ENCODE results near the gene SURF1. TPM values are rescaled to one million over a fixed set of nuclear protein-coding genes. Genes with fewer than 3 reads are reported as not detected.
"Not testable (repeated sequence)": the region's sequence is repeated elsewhere in the genome, so short reads cannot be mapped to it uniquely, and the experiment has no call there.

SURF1 gene
- total RNA-seq, 3 donors from 2014 or later = 24.1 to 37.1 (median 30.6) TPM

- not testable (repeated sequence) for H3K4me1 Mint-ChIP-seq (ENCODE audit: low read depth); DNase-seq; H3K4me3 Mint-ChIP-seq; ATAC-seq; H3K27me3 Mint-ChIP-seq (ENCODE audit: low read depth); H3K9me3 Mint-ChIP-seq; H3K36me3 Mint-ChIP-seq (ENCODE audit: insufficient read depth)
These were observed 35.2 kb upstream of the SURF1 start for GRCh38 chr9:133391449-133391848.

- ATAC-seq (no peak), DNase-seq (no peak)
- Mint-ChIP-seq H3K4me1 (ENCODE audit: low read depth) (no peaks in the 10 kb centered on the region), H3K9me3 (no peaks in the 10 kb centered on the region), H3K27me3 (ENCODE audit: low read depth) (peaks cover 7% of the 10 kb centered on the region), H3K36me3 (ENCODE audit: insufficient read depth) (no peaks in the 10 kb centered on the region), H3K4me3 (no peak overlapping the region)
These were observed 34.4 kb upstream of the SURF1 start for GRCh38 chr9:133390713-133391112.

GRCh38 chr9:133389562-133389961, 33.3 kb upstream of the SURF1 start:
- no peak overlapping the region for H3K4me3 Mint-ChIP-seq
- H3K36me3 Mint-ChIP-seq (ENCODE audit: insufficient read depth) = no peaks in the 10 kb centered on the region
- no peak for ATAC-seq
- no peaks in the 10 kb centered on the region for H3K4me1 Mint-ChIP-seq (ENCODE audit: low read depth)
- H3K27me3 Mint-ChIP-seq (ENCODE audit: low read depth) = peaks cover 5% of the 10 kb centered on the region
- no peaks in the 10 kb centered on the region for H3K9me3 Mint-ChIP-seq
- no peak for DNase-seq

- DNase-seq (no peak), ATAC-seq (no peak)
- Mint-ChIP-seq H3K4me3 (no peak overlapping the region), H3K4me1 (ENCODE audit: low read depth) (no peaks in the 10 kb centered on the region), H3K9me3 (no peaks in the 10 kb centered on the region), H3K27me3 (ENCODE audit: low read depth) (peaks cover 2% of the 10 kb centered on the region), H3K36me3 (ENCODE audit: insufficient read depth) (no peaks in the 10 kb centered on the region)
These were observed 32.8 kb upstream of the SURF1 start for GRCh38 chr9:133389025-133389557.

- no peaks in the 10 kb centered on the region for H3K36me3 Mint-ChIP-seq (ENCODE audit: insufficient read depth)
These were observed 31.4 kb upstream of the SURF1 start for GRCh38 chr9:133387680-133388079.

GRCh38 chr9:133386338-133386737, 30.1 kb upstream of the SURF1 start:
- no peak overlapping the region for H3K4me3 Mint-ChIP-seq
- DNase-seq = no peak
- ATAC-seq = no peak
- H3K36me3 Mint-ChIP-seq (ENCODE audit: insufficient read depth) = no peaks in the 10 kb centered on the region
- no peaks in the 10 kb centered on the region for H3K9me3 Mint-ChIP-seq
- no peaks in the 10 kb centered on the region for H3K4me1 Mint-ChIP-seq (ENCODE audit: low read depth)
- peaks cover 2% of the 10 kb centered on the region for H3K27me3 Mint-ChIP-seq (ENCODE audit: low read depth)

More at GRCh38 chr9:133387680-133388079, 31.4 kb upstream of the SURF1 start:
- Mint-ChIP-seq H3K4me3 (no peak overlapping the region), H3K27me3 (ENCODE audit: low read depth) (peaks cover 2% of the 10 kb centered on the region), H3K9me3 (no peaks in the 10 kb centered on the region), H3K4me1 (ENCODE audit: low read depth) (no peaks in the 10 kb centered on the region)
- DNase-seq (no peak), ATAC-seq (no peak)

- Mint-ChIP-seq H3K4me1 (ENCODE audit: low read depth) (no peaks in the 10 kb centered on the region), H3K27me3 (ENCODE audit: low read depth) (peaks cover 2% of the 10 kb centered on the region), H3K36me3 (ENCODE audit: insufficient read depth) (no peaks in the 10 kb centered on the region), H3K4me3 (no peak overlapping the region), H3K9me3 (no peaks in the 10 kb centered on the region)
- no peak for ATAC-seq
- DNase-seq = no peak
These were observed 29.2 kb upstream of the SURF1 start for GRCh38 chr9:133385452-133385851.

GRCh38 chr9:133384736-133385321, 28.5 kb upstream of the SURF1 start:
- no peaks in the 10 kb centered on the region for H3K9me3 Mint-ChIP-seq
- H3K36me3 Mint-ChIP-seq (ENCODE audit: insufficient read depth) = no peaks in the 10 kb centered on the region
- no peak overlapping the region for H3K4me3 Mint-ChIP-seq
- H3K27me3 Mint-ChIP-seq (ENCODE audit: low read depth) = peaks cover 2% of the 10 kb centered on the region
- ATAC-seq (no peak), DNase-seq (no peak)
- no peaks in the 10 kb centered on the region for H3K4me1 Mint-ChIP-seq (ENCODE audit: low read depth)

GRCh38 chr9:133383438-133383837, 27.2 kb upstream of the SURF1 start:
- Mint-ChIP-seq H3K27me3 (ENCODE audit: low read depth) (no peaks in the 10 kb centered on the region), H3K9me3 (no peaks in the 10 kb centered on the region), H3K4me3 (no peak overlapping the region), H3K36me3 (ENCODE audit: insufficient read depth) (no peaks in the 10 kb centered on the region), H3K4me1 (ENCODE audit: low read depth) (no peaks in the 10 kb centered on the region)
- DNase-seq (no peak), ATAC-seq (no peak)

- Mint-ChIP-seq H3K4me1 (ENCODE audit: low read depth) (no peaks in the 10 kb centered on the region), H3K9me3 (no peaks in the 10 kb centered on the region), H3K27me3 (ENCODE audit: low read depth) (no peaks in the 10 kb centered on the region), H3K36me3 (ENCODE audit: insufficient read depth) (no peaks in the 10 kb centered on the region), H3K4me3 (no peak overlapping the region)
- no peak for ATAC-seq
- DNase-seq = no peak
These were observed 26.3 kb upstream of the SURF1 start for GRCh38 chr9:133382507-133383141.

GRCh38 chr9:133380734-133381133, 24.4 kb upstream of the SURF1 start:
- Mint-ChIP-seq H3K9me3 (no peaks in the 10 kb centered on the region), H3K4me1 (ENCODE audit: low read depth) (peaks cover 4% of the 10 kb centered on the region), H3K27me3 (ENCODE audit: low read depth) (no peaks in the 10 kb centered on the region), H3K4me3 (no peak overlapping the region), H3K36me3 (ENCODE audit: insufficient read depth) (no peaks in the 10 kb centered on the region)
- ATAC-seq = no peak
- no peak for DNase-seq

GRCh38 chr9:133379153-133380086, 23.1 kb upstream of the SURF1 start:
- DNase-seq (no peak), ATAC-seq (no peak)
- Mint-ChIP-seq H3K36me3 (ENCODE audit: insufficient read depth) (peaks cover 5% of the 10 kb centered on the region), H3K4me1 (ENCODE audit: low read depth) (peaks cover 7% of the 10 kb centered on the region), H3K9me3 (no peaks in the 10 kb centered on the region), H3K27me3 (ENCODE audit: low read depth) (no peaks in the 10 kb centered on the region), H3K4me3 (no peak overlapping the region)

- DNase-seq (no peak), ATAC-seq (no peak)
- Mint-ChIP-seq H3K4me1 (ENCODE audit: low read depth) (peaks cover 12% of the 10 kb centered on the region), H3K27me3 (ENCODE audit: low read depth) (no peaks in the 10 kb centered on the region), H3K4me3 (no peak overlapping the region), H3K36me3 (ENCODE audit: insufficient read depth) (peaks cover 5% of the 10 kb centered on the region), H3K9me3 (no peaks in the 10 kb centered on the region)
These were observed 22.2 kb upstream of the SURF1 start for GRCh38 chr9:133378408-133378962.

- ATAC-seq = no peak
- no peaks in the 10 kb centered on the region for H3K9me3 Mint-ChIP-seq
- peaks cover 5% of the 10 kb centered on the region for H3K36me3 Mint-ChIP-seq (ENCODE audit: insufficient read depth)
- H3K4me1 Mint-ChIP-seq (ENCODE audit: low read depth) = peaks cover 20% of the 10 kb centered on the region
- no peaks in the 10 kb centered on the region for H3K27me3 Mint-ChIP-seq (ENCODE audit: low read depth)
- H3K4me3 Mint-ChIP-seq = no peak overlapping the region
- DNase-seq = no peak
These were observed 21.5 kb upstream of the SURF1 start for GRCh38 chr9:133377721-133378216.

Measured in activated T-cell treated with anti-CD3 and anti-CD28 coated beads, Interleukin-2, amount 50 U/mL, for 4 hours (primary cell).